Heart left ventricle (tissue), 16 donors: Measurements from ENCODE around the gene ZNF273. TPM values are rescaled to one million over a fixed set of nuclear protein-coding genes. Genes with fewer than 3 reads are reported as not detected.
"Not testable (repeated sequence)": the region's sequence is repeated elsewhere in the genome, so short reads cannot be mapped to it uniquely, and the experiment has no call there.

Source experiments
- ATAC-seq, 4 donors: fragments of 200-7000 bp; cut with Tn5 transposase; one replicate each; pipeline ENCODE4 v1.9.1; 2020 to 2022; ENCODE audit warnings: moderate library complexity in 4 of 4, mild to moderate bottlenecking in 3 of 4, moderate number of reproducible peaks in 1 of 4
- DNase-seq, 5 donors: peaks; one replicate each; pipeline ENCODE4 v3.0.0-alpha.2; 2020
- H3K27ac ChIP-seq, 12 donors: fragments of 200-600 bp; sonication (generic) in 4 of 12; one replicate each; pipeline versions ENCODE4 v1.5.0 to v1.8.0; 2016 to 2022; ENCODE audit warnings: mild to moderate bottlenecking in 2 of 12
- H3K27me3 ChIP-seq, 9 donors: fragments of 200-600 bp; sonication (generic) in 2 of 9; one replicate each; pipeline versions ENCODE4 v1.5.1 to v1.8.0; 2016 to 2022; ENCODE audit warnings: mild to moderate bottlenecking in 3 of 9
- H3K36me3 ChIP-seq, 9 donors: fragments of 200-600 bp; sonication (generic) in 2 of 9; one replicate each; pipeline versions ENCODE4 v1.5.0 to v1.8.0; 2018 to 2022; ENCODE audit warnings: mild to moderate bottlenecking in 2 of 9
- H3K4me1 ChIP-seq, 12 donors: fragments of 200-600 bp; sonication (generic) in 4 of 12; one replicate each; pipeline versions ENCODE4 v1.5.0 to v1.8.0; 2016 to 2022; ENCODE audit warnings: mild to moderate bottlenecking in 3 of 12
- H3K4me3 ChIP-seq, 12 donors: fragments of 200-600 bp; sonication (generic) in 4 of 12; one replicate each; pipeline versions ENCODE4 v1.5.0 to v1.8.0; 2017 to 2022; ENCODE audit warnings: mild to moderate bottlenecking in 9 of 12, moderate library complexity in 4 of 12
- H3K9me3 ChIP-seq, 12 donors: fragments of 200-600 bp; sonication (generic) in 4 of 12; one replicate each; pipeline versions ENCODE4 v1.5.0 to v1.8.0; 2016 to 2022; ENCODE audit warnings: mild to moderate bottlenecking in 1 of 12
- POLR2A ChIP-seq, 2 donors: fragments of 450-650 bp; IDR thresholded peaks; one replicate each; pipeline ENCODE4 v1.6.1; 2017; ENCODE audit warnings: antibody characterized with exemption in 2 of 2, mild to moderate bottlenecking in 2 of 2, moderate library complexity in 2 of 2
- WGBS, 4 donors: extraction: QIAGEN DNeasy Blood & Tissue Kit in 2 of 4; methylation state at CpG; one replicate each; pipeline versions ENCODE4 v1.1.5 to v1.1.7; 2013 to 2018; 5-methylcytosine and 5-hydroxymethylcytosine counted together
- intact Hi-C, 10 donors: fragments of 100-400 bp; cut with DNase I; formaldehyde crosslinking; loops; one replicate each; pipeline versions ENCODE4 v1.11.1 to v1.14.2; 2022
- polyA plus RNA-seq, 2 donors: library from polyadenylated mRNA; stranded (reverse); fragments of 200-250 nt; gene quantifications; one replicate each; pipeline ENCODE4 v1.2.3, GENCODE V29; 2013
- total RNA-seq, 9 donors: library from RNA; depleted of rRNA in 2 of 9; stranded (reverse); fragments of >200 nt in 2 of 9; fragmentation: NEBNext Ultra II Directional in 3 of 9; extraction: Animal tissue kit (Norgen Biotek cat#: 25700) in 3 of 9; gene quantifications; one replicate each; pipeline versions ENCODE4 v1.1.0 to v1.2.4, GENCODE V29; 2016 to 2023
- TF ChIP-seq, protein P1 (sequence below), 12 donors: fragments of 200-600 bp; sonication (generic) in 4 of 12; IDR thresholded peaks; one replicate each; pipeline versions ENCODE4 v1.5.0 to v1.8.0; 2018 to 2022; ENCODE audit warnings: antibody characterized with exemption in 12 of 12, mild to moderate bottlenecking in 5 of 12
- donor health status: ischemic (EF 13 %, LVEDD 7.1; RV severe dilation, severe dysfunction).
- donor health status: healthy with polysubstance abuse.
- donor health status: DM: no; HTN: yes; CAD: no.
- donor health status: DM: no; HTN: no; CAD: no.
- donor health status: ischemic (EF 25% LVEDD 6.9; RV normal size, moderate dysfunction).
- donor health status: ischemic (EF 25% LVEDD 5.7; RV mildly dilated, moderate dysfunction).
- donor health status: healthy.
- donor health status: DM: yes; HTN: yes; CAD: no.
- donor health status: ischemic (EF 35%, LVEDD 5.7; RV mildly dilated, moderate dysfunction).
- donor health status: nonischemic (EF 11% LVEDD 7.7; RV severe dilation, severe dysfunction).
- donor health status: DM: yes; HTN: yes; CAD: no.
- donor health status: PGD.
- donor health status: ischemic (EF 29% LVEDD 5.4; RV normal size, mild dysfunction).
- donor health status: nonischemic (EF 23%, LVEDD 6.1; RV moderate dilation, normal function).

The ZNF273 gene
- total and polyA plus RNA-seq, 11 donors, result 0.56 to 4.2 (median 1.3) TPM

DNA sequence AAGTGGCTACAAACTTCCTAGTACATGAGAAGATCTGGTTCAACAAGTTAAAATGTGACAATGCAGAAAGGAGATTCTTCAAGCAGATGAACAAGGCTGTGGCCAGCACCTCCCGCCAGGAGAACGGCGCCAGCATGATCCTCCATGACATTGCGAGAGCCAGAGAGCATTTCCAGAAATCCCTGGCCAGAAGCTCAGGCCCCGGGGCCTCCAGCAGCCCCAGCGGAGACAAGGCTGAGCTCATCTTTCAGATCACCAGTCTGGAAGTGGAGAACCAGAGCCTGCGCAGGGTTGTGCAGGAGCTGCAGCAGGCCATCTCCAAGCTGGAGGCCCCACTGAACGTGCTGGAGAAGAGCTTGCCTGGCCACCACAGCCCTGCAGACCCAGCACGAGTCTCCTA, 40.1 kb upstream of the ZNF273 start:
- WGBS, 4 donors, result 82 to 97% (median 93%) methylated on average over 8 to 9 of the region's 9 CpGs
- ATAC-seq, result no peak
- intact Hi-C loops, result no loop called here

GRCh38 chr7:64863530-64863929, 39.5 kb upstream of the ZNF273 start:
- H3K27ac ChIP-seq, DNase-seq, ATAC-seq, H3K9me3 ChIP-seq, H3K4me1 ChIP-seq, H3K4me3 ChIP-seq, intact Hi-C loops, H3K27me3 ChIP-seq, H3K36me3 ChIP-seq: not testable (repeated sequence)
- WGBS, 4 donors, result 83 to 92% (median 87%) methylated on average over 3 of the region's 3 CpGs

More for the DNA sequence above, 40.1 kb upstream of the ZNF273 start:
- Histone ChIP-seq H3K27ac (no peak overlapping the region), H3K27me3 (peaks cover 0 to 4% (median 0%) of the 10 kb centered on the region in 9 donors), H3K36me3 (no peaks in the 10 kb centered on the region), H3K9me3 (no peaks in the 10 kb centered on the region), H3K4me1 (no peaks in the 10 kb centered on the region), H3K4me3 (no peak overlapping the region)
- no peak for TF ChIP-seq POLR2A (IDR thresholded peaks at IDR 0.05)
- TF ChIP-seq, protein P1, sequence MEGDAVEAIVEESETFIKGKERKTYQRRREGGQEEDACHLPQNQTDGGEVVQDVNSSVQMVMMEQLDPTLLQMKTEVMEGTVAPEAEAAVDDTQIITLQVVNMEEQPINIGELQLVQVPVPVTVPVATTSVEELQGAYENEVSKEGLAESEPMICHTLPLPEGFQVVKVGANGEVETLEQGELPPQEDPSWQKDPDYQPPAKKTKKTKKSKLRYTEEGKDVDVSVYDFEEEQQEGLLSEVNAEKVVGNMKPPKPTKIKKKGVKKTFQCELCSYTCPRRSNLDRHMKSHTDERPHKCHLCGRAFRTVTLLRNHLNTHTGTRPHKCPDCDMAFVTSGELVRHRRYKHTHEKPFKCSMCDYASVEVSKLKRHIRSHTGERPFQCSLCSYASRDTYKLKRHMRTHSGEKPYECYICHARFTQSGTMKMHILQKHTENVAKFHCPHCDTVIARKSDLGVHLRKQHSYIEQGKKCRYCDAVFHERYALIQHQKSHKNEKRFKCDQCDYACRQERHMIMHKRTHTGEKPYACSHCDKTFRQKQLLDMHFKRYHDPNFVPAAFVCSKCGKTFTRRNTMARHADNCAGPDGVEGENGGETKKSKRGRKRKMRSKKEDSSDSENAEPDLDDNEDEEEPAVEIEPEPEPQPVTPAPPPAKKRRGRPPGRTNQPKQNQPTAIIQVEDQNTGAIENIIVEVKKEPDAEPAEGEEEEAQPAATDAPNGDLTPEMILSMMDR (IDR thresholded peaks at IDR 0.05), result no peak
- no peak for DNase-seq

GRCh38 chr7:64863969-64864368, 39.1 kb upstream of the ZNF273 start:
- Histone ChIP-seq H3K4me1 (no peaks in the 10 kb centered on the region), H3K27me3 (peaks cover 0 to 5% (median 0%) of the 10 kb centered on the region in 9 donors), H3K4me3 (no peak overlapping the region), H3K9me3 (no peaks in the 10 kb centered on the region), H3K27ac (no peak overlapping the region), H3K36me3 (no peaks in the 10 kb centered on the region)
- WGBS, 4 donors, result 77 to 84% (median 81%) methylated on average over 7 of the region's 7 CpGs
- intact Hi-C loops, result no loop called here
- ATAC-seq (no peak), DNase-seq (no peak)
- TF ChIP-seq, protein P1 (IDR thresholded peaks at IDR 0.05), result no peak
- TF ChIP-seq POLR2A (IDR thresholded peaks at IDR 0.05), result no peak

DNA sequence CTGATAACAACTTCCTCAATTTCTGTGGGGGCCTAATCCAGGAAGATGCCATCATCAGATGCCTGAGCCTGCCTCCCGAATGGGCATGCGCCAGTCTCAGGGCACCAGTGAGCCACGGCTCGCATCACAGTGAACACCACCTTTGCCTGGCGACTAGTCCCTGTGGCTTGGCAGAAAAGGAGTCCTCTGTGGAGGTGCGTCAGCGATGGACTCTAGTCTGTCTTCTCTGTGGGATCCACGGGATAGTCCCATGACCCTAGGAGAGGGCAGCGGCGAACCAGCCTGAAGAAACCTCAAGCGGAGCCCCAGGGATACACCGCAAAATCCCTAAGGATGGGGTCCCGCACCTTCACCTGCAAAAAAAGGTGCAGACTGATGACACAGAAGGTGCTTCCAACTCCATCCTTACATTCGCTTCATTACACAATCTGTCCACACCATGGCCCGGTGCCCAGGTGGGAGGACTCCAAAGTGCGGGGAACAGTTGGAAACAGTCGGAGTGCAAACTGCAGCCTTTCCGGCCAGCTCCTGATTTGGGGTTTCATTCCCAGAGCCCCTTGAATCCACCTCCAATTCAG, 35.1 kb upstream of the ZNF273 start:
- ATAC-seq (no peak), DNase-seq (no peak)
- Histone ChIP-seq H3K36me3 (no peaks in the 10 kb centered on the region), H3K27ac (no peak overlapping the region), H3K9me3 (no peaks in the 10 kb centered on the region), H3K4me1 (no peaks in the 10 kb centered on the region), H3K4me3 (no peak overlapping the region), H3K27me3 (peaks cover 0 to 8% (median 0%) of the 10 kb centered on the region in 9 donors)
- TF ChIP-seq, protein P1 (IDR thresholded peaks at IDR 0.05), result no peak
- TF ChIP-seq POLR2A (IDR thresholded peaks at IDR 0.05), result no peak
- 85 to 95% (median 91%) methylated on average over 15 to 18 of the region's 18 CpGs for WGBS, 4 donors
- intact Hi-C loops, result no loop called here

DNA sequence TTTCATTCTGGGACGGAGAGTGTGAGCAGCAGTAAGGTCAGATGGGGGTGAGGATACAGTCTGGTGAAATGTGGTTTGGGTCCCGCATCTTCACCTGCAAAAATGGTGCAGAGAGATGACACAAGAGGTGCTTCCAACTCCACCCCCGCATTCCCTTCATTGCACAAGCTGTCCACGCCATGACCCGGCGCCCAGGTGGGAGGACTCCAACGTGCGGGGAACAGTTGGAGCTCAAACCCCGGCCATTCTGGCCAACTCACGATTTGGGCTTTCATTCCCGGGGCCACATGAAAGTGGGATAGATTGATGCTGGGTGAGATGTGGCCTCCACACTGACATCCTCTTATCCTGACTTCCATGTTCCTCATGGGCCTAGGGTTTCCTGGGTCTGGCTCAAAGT, 34.6 kb upstream of the ZNF273 start:
- Histone ChIP-seq H3K36me3 (no peaks in the 10 kb centered on the region), H3K27me3 (peaks cover 0 to 8% (median 0%) of the 10 kb centered on the region in 9 donors), H3K4me3 (no peak overlapping the region), H3K27ac (no peak overlapping the region), H3K9me3 (no peaks in the 10 kb centered on the region), H3K4me1 (no peaks in the 10 kb centered on the region)
- intact Hi-C loops, result no loop called here
- no peak for ATAC-seq
- WGBS, 4 donors, result 89 to 93% (median 92%) methylated on average over 11 of the region's 11 CpGs
- DNase-seq, result no peak
- TF ChIP-seq, protein P1 (IDR thresholded peaks at IDR 0.05), result no peak
- no peak for TF ChIP-seq POLR2A (IDR thresholded peaks at IDR 0.05)
